Cardiac muscle cell (in vitro differentiated cells and primary cell): Measurements from ENCODE around the gene CHST13. TPM values are rescaled to one million over a fixed set of nuclear protein-coding genes. Genes with fewer than 3 reads are reported as not detected.

ENCODE experiments used
- DNase-seq, 2 donors: peaks; one replicate each; pipeline versions ENCODE4 v3.0.0 to v3.0.0-alpha.2; 2010 to 2017; ENCODE audit warnings: low read depth in 1 of 2, low spot score in 1 of 2
- H3K27ac ChIP-seq: fragments of 200-600 bp; sonication (generic); 2 replicates; pipeline ENCODE4 v1.5.1; 2016
- H3K27me3 ChIP-seq: fragments of 200-600 bp; sonication (generic); 2 replicates; pipeline ENCODE4 v1.6.0; 2016; ENCODE audit warnings: control low read depth
- H3K36me3 ChIP-seq: fragments of 200-600 bp; sonication (generic); 2 replicates; pipeline ENCODE4 v1.5.1; 2016; ENCODE audit warnings: control low read depth
- H3K4me1 ChIP-seq: fragments of 200-600 bp; sonication (generic); 2 replicates; pipeline ENCODE4 v1.8.1; 2017; ENCODE audit warnings: low read depth, mild to moderate bottlenecking, mixed run types
- H3K4me3 ChIP-seq: fragments of 200-600 bp; sonication (generic); 2 replicates; pipeline ENCODE4 v1.5.1; 2016; ENCODE audit warnings: mild to moderate bottlenecking
- H3K9me3 ChIP-seq: fragments of 200-600 bp; sonication (generic); 2 replicates; pipeline ENCODE4 v1.5.1; 2017; ENCODE audit warnings: low read depth, mild to moderate bottlenecking, control low read depth
- polyA plus RNA-seq: library from polyadenylated mRNA; unstranded; fragments of >200 nt; fragmentation: Nextera tagmentation; extraction: Ambion mirVana; gene quantifications from 2 replicates; pipeline ENCODE4 v1.2.1, GENCODE V29; 2016
- total RNA-seq: library from RNA; depleted of rRNA; stranded (reverse); fragments of >200 nt; gene quantifications from 2 replicates; pipeline ENCODE4 v1.2.3, GENCODE V29; 2016
- TF ChIP-seq, protein P1 (sequence below): IDR thresholded peaks from 2 replicates; pipeline ENCODE4 v1.5.1; 2012; ENCODE audit warnings: low read depth, mild to moderate bottlenecking, low read length

Gene CHST13
- total and polyA plus RNA-seq, 2 experiments from 2014 or later: 0.89 to 1.8 TPM

DNA sequence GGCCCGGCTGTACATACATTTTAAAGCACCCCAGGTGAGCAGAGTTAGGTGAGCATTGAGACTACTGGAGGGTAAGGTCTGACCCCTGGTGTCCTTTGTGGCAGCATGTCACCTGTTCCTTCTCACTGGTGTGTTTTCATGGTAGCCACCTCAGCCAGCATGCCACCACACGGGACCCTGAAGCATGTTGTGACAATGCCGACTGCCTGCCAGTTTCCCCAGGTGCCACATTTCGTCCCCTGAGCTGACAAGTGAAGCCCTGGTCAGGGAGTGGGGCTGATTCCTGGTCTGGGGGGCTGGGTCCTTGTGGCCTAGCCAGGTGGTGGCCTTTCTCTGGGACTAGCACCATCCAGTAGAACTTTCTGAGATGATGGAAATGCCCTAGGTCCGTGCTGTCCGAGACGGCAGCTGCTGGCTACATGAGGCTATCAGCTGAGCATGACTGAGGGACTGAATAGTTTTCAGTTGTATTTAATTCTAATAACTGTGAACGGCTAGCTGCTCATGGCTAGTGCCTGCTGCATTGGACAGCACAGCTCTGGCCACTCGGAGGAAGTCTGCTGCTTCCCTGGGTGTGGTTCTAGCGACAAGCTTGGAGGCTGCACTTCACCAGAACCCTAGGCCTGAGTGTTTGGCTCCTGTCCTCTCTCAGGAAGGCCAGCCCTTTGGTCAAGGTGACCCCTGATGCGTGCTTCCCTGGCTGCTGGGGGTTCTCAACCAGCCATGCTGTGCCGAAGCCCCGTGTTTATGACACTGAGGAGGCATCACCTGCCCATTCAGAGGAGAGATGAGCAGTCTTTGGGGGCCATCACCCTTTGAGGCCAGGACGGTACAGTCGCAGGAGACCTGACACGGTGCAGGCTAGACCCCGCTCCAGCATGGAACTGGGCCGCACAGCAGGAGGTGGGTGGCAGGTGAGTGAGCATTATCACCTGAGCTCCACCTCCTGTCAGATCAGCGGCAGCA, 30.9 kb downstream of the CHST13 start:
- Histone ChIP-seq H3K36me3 (no peaks in the 10 kb centered on the region), H3K27me3 (no peaks in the 10 kb centered on the region), H3K4me3 (no peak overlapping the region), H3K27ac (no peak overlapping the region), H3K9me3 (no peaks in the 10 kb centered on the region), H3K4me1 (no peaks in the 10 kb centered on the region)
- no peak for DNase-seq
- TF ChIP-seq, protein P1, sequence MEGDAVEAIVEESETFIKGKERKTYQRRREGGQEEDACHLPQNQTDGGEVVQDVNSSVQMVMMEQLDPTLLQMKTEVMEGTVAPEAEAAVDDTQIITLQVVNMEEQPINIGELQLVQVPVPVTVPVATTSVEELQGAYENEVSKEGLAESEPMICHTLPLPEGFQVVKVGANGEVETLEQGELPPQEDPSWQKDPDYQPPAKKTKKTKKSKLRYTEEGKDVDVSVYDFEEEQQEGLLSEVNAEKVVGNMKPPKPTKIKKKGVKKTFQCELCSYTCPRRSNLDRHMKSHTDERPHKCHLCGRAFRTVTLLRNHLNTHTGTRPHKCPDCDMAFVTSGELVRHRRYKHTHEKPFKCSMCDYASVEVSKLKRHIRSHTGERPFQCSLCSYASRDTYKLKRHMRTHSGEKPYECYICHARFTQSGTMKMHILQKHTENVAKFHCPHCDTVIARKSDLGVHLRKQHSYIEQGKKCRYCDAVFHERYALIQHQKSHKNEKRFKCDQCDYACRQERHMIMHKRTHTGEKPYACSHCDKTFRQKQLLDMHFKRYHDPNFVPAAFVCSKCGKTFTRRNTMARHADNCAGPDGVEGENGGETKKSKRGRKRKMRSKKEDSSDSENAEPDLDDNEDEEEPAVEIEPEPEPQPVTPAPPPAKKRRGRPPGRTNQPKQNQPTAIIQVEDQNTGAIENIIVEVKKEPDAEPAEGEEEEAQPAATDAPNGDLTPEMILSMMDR: no peak

DNA sequence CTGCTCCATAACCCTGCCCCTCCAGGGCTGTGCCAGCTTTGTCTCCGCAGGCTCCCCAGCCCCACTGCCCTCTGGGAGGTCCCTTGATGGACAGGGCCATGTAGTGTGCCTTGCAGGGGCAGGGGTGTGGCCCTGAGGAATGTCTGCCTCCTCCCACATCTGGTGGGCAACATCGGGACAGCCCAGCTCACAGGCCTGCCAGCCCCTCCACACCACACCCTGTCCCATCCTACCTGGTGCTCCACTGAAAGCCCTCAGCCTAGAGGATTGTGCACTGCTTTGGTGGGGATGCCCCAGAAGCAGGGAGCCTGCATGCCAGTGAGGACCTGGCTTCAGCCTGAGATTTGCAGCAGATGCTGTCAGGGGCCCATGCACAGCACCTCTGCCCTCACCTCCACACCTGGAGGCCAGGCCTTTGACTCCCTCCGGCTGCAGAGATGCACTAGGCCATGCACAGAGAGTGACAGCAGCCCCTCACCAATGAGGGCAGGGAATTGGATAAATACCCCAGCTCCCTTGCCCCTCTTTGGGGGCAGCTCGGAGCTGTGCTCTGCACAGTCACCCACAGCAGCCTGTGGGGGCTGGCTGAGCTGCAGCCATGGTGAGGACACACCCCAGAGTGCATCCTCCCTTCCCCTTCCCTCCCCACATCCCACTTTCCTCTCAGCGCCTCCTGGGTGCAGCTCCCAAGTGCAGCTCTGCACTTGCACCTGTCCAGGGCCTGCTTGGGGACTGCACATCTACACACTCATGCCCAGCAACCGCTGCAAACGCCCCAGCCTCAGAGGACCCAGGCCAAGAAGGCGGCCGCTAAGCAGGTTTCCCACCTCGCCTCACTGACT, 32.1 kb downstream of the CHST13 start:
- no peak for DNase-seq
- H3K4me3 ChIP-seq: no peak overlapping the region
- no peak overlapping the region for H3K27ac ChIP-seq
- TF ChIP-seq, protein P1: no peak
- no peaks in the 10 kb centered on the region for H3K27me3 ChIP-seq
- H3K9me3 ChIP-seq: no peaks in the 10 kb centered on the region
- H3K36me3 ChIP-seq: no peaks in the 10 kb centered on the region
- no peaks in the 10 kb centered on the region for H3K4me1 ChIP-seq

DNA sequence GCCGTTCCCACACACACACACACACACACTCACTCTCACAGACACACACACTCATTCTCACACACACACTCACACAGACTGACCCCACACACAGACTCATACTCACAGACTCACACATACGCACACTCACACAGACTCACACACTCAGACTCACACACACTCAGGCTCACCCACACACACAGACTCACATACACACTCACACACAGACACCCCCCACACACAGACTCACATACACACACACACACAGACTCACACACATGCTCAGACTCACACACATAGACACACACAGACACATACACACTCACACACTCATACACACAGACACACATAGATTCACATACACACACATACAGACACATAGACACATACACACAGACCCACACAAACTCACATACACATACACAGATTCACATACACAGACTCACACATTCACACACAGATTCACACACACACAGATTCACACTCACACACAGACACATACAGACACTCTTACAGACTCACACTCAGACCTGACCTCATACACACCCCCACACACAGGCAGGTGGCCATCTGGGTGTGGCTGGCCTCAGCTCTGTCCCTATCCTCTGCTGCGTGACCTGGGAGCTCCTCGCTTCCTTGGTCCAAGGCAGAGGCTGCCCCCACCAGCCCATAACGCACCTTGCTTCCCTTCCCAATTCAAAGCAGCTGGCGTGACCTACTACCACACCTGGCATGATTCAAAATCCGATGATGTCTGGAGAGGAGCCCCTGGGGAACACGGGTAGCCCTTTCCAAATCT, 32.9 kb downstream of the CHST13 start:
- no peaks in the 10 kb centered on the region for H3K27me3 ChIP-seq
- H3K36me3 ChIP-seq: no peaks in the 10 kb centered on the region
- no peaks in the 10 kb centered on the region for H3K4me1 ChIP-seq
- H3K9me3 ChIP-seq: no peaks in the 10 kb centered on the region
- H3K4me3 ChIP-seq: no peak overlapping the region
- no peak for DNase-seq
- TF ChIP-seq, protein P1: no peak
- no peak overlapping the region for H3K27ac ChIP-seq

DNA sequence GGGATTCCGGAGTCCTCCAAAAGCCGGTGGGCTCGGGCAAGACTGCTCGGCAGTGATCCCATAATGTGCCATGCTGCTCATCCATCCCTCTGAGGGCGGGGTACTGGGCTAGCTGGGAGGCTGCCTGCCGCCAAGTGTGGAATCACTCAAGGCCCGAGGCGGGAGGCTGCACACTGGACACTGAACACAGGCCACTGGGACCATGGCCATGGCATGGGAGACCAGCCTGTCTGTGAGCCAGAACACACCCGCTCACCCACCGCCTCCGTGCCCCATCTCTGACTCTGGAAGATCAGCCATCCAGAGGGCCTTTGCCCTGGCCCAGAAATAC, 33.4 kb downstream of the CHST13 start:
- Histone ChIP-seq H3K27me3 (no peaks in the 10 kb centered on the region), H3K4me3 (no peak overlapping the region), H3K36me3 (no peaks in the 10 kb centered on the region), H3K4me1 (no peaks in the 10 kb centered on the region), H3K9me3 (no peaks in the 10 kb centered on the region), H3K27ac (no peak overlapping the region)
- no peak for DNase-seq
- TF ChIP-seq, protein P1: no peak

DNA sequence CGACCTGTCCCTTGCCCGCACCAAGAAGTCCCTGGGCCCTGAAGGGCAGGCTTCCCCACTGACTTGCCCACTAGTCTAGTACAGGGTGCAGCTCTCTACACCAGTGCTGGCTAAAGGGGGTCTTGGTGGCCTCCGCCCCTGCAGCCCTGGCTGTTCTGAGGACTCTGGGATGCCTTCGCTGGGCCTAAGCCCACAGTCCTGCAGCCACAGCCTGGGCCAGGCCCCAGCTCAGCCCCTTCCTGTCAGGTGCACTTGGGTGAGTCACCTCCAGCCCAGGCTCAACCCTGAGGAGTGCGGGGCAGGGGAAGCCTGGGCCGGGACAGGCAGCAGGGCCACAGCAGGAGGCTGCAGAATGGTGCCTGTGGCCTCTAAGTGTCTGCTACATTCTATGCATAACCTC, 33.8 kb downstream of the CHST13 start:
- Histone ChIP-seq H3K36me3 (no peaks in the 10 kb centered on the region), H3K27me3 (no peaks in the 10 kb centered on the region), H3K4me1 (no peaks in the 10 kb centered on the region), H3K9me3 (no peaks in the 10 kb centered on the region), H3K27ac (no peak overlapping the region), H3K4me3 (no peak overlapping the region)
- TF ChIP-seq, protein P1: no peak
- no peak for DNase-seq
